Measurements from ENCODE around the gene ANKRD44.

DNA sequence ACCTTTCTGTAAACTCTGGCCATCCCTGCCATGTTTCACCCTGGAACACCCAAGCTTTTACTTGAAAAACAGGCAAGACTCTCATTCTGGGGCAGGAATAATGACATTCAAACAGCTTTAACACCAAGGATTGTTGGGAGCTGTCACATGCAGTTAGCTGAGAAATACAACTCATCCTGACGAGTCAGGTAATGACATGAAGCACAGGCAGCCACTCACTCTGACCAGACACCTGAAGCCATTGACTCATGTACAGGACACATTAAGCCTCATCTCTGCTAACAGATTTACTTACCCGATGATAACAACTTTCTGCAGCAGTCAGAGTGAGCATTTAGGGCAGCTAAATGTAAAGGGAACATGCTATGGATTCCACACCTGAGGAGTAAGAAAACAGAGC, 220.9 kb downstream of the ANKRD44 start:
- TF ChIP-seq, protein P1, sequence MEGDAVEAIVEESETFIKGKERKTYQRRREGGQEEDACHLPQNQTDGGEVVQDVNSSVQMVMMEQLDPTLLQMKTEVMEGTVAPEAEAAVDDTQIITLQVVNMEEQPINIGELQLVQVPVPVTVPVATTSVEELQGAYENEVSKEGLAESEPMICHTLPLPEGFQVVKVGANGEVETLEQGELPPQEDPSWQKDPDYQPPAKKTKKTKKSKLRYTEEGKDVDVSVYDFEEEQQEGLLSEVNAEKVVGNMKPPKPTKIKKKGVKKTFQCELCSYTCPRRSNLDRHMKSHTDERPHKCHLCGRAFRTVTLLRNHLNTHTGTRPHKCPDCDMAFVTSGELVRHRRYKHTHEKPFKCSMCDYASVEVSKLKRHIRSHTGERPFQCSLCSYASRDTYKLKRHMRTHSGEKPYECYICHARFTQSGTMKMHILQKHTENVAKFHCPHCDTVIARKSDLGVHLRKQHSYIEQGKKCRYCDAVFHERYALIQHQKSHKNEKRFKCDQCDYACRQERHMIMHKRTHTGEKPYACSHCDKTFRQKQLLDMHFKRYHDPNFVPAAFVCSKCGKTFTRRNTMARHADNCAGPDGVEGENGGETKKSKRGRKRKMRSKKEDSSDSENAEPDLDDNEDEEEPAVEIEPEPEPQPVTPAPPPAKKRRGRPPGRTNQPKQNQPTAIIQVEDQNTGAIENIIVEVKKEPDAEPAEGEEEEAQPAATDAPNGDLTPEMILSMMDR (IDR thresholded peaks at IDR 0.05; ENCODE audit: low read depth, low read length), result no peak
- no peak for TF ChIP-seq POLR2A (IDR thresholded peaks at IDR 0.05; ENCODE audit: extremely low read depth, insufficient read length)

Data from NB4 (cell line).